ENCODE results near the gene MCM3.
A peak's percentile ranks its signal among the peaks of the same experiment; 100 is the strongest.

The MCM3 gene

DNA sequence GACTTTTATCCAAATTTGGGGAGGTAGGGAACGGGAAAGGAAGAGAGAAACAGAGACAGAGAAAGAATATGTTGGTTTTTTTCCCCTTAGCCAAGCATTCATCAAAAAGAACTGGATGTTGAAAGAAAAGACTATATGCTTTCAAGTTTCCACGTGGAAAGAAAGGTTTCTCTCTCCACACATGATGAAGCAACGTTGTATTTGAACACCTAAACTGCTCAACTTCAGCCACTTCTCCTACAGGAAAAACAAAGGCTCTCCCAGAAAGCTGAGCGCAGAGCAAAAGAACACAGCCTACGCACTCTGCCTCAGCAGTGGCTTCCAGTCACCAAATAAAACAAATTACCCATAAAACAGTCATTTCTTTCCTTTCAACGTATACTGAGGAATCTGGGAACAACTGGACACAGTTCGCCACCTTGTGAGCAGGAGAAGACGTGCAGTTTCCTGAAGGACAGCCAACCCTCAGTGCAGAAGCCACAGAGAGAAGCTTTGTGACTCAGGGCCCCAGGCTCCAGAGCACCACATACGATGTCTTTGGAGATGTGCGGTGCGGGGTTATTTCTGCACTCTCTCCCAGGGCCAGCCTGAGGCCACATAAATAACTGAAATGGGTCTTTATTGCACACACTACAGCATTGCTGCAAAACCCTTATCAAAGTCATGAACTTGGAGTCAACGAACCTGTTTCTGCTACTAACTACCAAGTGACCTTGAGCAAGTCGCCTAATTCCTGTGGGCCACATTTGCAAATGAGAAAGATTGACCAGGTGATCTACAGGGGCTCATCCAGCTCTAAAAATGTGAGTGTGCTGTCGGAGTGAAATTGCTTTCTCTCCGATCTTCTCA lies 50.3 kb downstream of the MCM3 start:
- no peak for TF ChIP-seq TCF12 (IDR thresholded peaks at IDR 0.05; ENCODE audit: low read depth)
- peak; percentile 83 for TF ChIP-seq RAD21 (IDR thresholded peaks at IDR 0.05; ENCODE audit: low read depth)

DNA sequence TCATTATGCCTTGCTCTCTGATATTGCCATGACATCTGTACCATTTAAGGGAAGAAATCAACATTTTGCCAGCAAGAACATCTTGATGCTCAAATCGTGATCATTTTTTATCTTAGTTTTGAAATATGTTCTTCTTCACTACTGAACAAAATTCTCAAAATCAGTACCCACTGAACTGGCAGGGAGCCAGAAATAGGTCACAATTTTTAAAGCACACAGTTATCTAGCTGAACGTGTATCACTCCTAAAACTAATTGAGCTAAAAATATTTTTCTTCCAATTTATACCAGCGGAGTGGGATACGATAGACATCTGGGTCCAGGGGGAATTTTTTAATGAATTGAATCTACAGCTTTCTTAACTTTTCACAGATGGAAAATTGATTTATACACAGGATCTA lies 51.5 kb downstream of the MCM3 start:
- TF ChIP-seq, protein P1, sequence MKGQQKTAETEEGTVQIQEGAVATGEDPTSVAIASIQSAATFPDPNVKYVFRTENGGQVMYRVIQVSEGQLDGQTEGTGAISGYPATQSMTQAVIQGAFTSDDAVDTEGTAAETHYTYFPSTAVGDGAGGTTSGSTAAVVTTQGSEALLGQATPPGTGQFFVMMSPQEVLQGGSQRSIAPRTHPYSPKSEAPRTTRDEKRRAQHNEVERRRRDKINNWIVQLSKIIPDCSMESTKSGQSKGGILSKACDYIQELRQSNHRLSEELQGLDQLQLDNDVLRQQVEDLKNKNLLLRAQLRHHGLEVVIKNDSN (IDR thresholded peaks at IDR 0.05) = no peak
- TF ChIP-seq NFIC (IDR thresholded peaks at IDR 0.05) = no peak; the same call in 1 of the 2 replicates
- no peak for TF ChIP-seq CEBPB (IDR thresholded peaks at IDR 0.05)
- TF ChIP-seq TEAD4 (IDR thresholded peaks at IDR 0.05) = no peak
- TF ChIP-seq FOXM1 (IDR thresholded peaks at IDR 0.05; ENCODE audit: borderline replicate concordance, low read depth) = no peak
- no peak for TF ChIP-seq ZBTB7A (IDR thresholded peaks at IDR 0.05; ENCODE audit: low read depth)
- no peak for TF ChIP-seq TAF1 (IDR thresholded peaks at IDR 0.05; ENCODE audit: low read depth)
- TF ChIP-seq TCF12 (IDR thresholded peaks at IDR 0.05; ENCODE audit: low read depth) = no peak
- no peak for TF ChIP-seq RAD21 (IDR thresholded peaks at IDR 0.05; ENCODE audit: low read depth)
- TF ChIP-seq EGR1 (IDR thresholded peaks at IDR 0.05) = no peak
- TF ChIP-seq, protein P2, sequence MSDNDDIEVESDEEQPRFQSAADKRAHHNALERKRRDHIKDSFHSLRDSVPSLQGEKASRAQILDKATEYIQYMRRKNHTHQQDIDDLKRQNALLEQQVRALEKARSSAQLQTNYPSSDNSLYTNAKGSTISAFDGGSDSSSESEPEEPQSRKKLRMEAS (IDR thresholded peaks at IDR 0.05) = no peak
- no peak for TF ChIP-seq YY1 (IDR thresholded peaks at IDR 0.05; ENCODE audit: low read depth)
- TF ChIP-seq EP300 (IDR thresholded peaks at IDR 0.05; ENCODE audit: borderline replicate concordance) = no peak
- TF ChIP-seq, protein P3, sequence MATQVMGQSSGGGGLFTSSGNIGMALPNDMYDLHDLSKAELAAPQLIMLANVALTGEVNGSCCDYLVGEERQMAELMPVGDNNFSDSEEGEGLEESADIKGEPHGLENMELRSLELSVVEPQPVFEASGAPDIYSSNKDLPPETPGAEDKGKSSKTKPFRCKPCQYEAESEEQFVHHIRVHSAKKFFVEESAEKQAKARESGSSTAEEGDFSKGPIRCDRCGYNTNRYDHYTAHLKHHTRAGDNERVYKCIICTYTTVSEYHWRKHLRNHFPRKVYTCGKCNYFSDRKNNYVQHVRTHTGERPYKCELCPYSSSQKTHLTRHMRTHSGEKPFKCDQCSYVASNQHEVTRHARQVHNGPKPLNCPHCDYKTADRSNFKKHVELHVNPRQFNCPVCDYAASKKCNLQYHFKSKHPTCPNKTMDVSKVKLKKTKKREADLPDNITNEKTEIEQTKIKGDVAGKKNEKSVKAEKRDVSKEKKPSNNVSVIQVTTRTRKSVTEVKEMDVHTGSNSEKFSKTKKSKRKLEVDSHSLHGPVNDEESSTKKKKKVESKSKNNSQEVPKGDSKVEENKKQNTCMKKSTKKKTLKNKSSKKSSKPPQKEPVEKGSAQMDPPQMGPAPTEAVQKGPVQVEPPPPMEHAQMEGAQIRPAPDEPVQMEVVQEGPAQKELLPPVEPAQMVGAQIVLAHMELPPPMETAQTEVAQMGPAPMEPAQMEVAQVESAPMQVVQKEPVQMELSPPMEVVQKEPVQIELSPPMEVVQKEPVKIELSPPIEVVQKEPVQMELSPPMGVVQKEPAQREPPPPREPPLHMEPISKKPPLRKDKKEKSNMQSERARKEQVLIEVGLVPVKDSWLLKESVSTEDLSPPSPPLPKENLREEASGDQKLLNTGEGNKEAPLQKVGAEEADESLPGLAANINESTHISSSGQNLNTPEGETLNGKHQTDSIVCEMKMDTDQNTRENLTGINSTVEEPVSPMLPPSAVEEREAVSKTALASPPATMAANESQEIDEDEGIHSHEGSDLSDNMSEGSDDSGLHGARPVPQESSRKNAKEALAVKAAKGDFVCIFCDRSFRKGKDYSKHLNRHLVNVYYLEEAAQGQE (IDR thresholded peaks at IDR 0.05; ENCODE audit: low read depth) = no peak
- TF ChIP-seq CREB1 (IDR thresholded peaks at IDR 0.05; ENCODE audit: low read depth) = no peak

DNA sequence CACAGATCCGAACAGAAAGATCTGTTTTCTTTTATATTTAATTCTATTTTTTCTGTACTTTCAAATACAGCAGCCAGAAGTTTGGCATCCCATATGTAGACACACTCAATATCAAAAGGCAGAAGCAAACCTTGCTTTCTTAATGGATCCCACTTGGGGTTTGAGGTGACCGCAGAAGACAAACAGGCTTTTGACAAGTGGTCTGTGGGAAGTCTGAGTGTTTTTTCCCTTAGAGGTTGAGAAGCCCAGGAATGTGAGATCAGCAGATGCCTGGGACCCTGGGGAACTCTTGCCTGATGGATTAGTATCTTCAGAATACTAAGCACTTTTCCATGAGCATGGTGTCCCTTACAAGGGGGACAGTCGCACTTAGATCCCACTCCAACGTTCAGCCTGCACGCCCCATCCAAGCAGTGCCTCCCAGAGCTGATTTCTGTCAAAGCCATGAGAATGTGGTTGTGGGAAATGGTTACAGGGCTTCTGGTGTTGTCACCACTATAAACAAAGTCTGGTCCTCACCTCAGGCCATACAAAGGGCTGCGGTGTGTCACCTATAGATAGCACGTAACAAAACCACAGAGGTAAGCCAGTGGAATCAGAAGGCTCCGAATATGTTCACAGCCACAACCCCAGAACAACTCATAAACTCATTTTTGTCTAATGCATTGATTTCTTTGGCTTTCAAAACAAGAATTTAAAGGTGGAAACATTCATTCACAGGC lies 53.0 kb downstream of the MCM3 start:
- TF ChIP-seq CREB1 (IDR thresholded peaks at IDR 0.05; ENCODE audit: low read depth) (no peak), FOXM1 (IDR thresholded peaks at IDR 0.05; ENCODE audit: borderline replicate concordance, low read depth) (no peak), YY1 (IDR thresholded peaks at IDR 0.05; ENCODE audit: low read depth) (no peak), RAD21 (IDR thresholded peaks at IDR 0.05; ENCODE audit: low read depth) (no peak), TCF12 (IDR thresholded peaks at IDR 0.05; ENCODE audit: low read depth) (no peak)
- TF ChIP-seq, protein P3 (IDR thresholded peaks at IDR 0.05; ENCODE audit: low read depth) = no peak
- TF ChIP-seq, protein P2 (IDR thresholded peaks at IDR 0.05) = no peak
- TF ChIP-seq, protein P1 (IDR thresholded peaks at IDR 0.05) = no peak

DNA sequence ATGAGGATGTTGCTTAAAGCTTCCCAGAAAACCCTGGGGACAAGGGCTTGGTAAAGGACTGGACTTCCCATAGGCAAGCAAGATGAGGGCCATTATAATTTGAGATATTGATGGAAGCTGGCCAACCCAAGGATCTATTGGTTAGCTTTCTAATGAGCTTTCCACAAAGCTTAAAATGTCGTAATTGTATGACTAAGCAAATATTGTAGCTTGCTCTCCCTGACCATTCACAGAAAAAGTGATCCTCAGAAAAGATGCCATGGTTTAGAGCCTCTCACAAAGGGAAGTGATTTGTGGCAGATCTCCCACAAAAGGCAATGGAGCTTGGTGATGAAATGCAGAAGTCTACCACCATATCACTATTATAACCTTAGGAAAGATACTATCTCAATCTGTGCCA lies 53.9 kb downstream of the MCM3 start:
- TF ChIP-seq TAF1 (IDR thresholded peaks at IDR 0.05; ENCODE audit: low read depth) (no peak), CEBPB (IDR thresholded peaks at IDR 0.05) (no peak), FOXM1 (IDR thresholded peaks at IDR 0.05; ENCODE audit: borderline replicate concordance, low read depth) (no peak), TEAD4 (IDR thresholded peaks at IDR 0.05) (no peak)
- TF ChIP-seq, protein P1 (IDR thresholded peaks at IDR 0.05) = no peak

DNA sequence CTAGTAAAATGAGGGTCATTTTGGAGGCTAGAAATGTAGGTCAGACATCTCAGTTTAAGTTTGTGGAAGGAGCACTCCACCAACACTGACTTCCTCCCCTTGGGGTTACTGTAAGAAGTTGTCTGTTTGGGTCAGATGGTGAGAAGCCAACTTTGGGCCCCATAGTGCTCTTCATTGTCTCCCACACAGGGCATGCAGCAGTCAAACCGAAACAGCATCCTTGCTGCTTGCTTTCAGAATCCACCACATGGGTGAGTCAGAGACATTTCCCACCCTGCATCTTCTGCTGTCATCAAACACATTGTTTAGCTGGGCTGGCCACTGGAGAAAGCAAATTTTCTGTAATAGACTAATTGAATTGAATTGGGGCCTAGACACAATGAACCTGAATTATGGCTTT lies 57.0 kb downstream of the MCM3 start:
- no peak for TF ChIP-seq NFIC (IDR thresholded peaks at IDR 0.05)
- TF ChIP-seq YY1 (IDR thresholded peaks at IDR 0.05; ENCODE audit: low read depth) = no peak
- TF ChIP-seq FOXM1 (IDR thresholded peaks at IDR 0.05; ENCODE audit: borderline replicate concordance, low read depth) = no peak
- no peak for TF ChIP-seq RAD21 (IDR thresholded peaks at IDR 0.05; ENCODE audit: low read depth)
- no peak for TF ChIP-seq EP300 (IDR thresholded peaks at IDR 0.05; ENCODE audit: borderline replicate concordance)
- no peak for TF ChIP-seq TAF1 (IDR thresholded peaks at IDR 0.05; ENCODE audit: low read depth)
- TF ChIP-seq CEBPB (IDR thresholded peaks at IDR 0.05) = no peak
- TF ChIP-seq, protein P1 (IDR thresholded peaks at IDR 0.05) = no peak
- TF ChIP-seq, protein P3 (IDR thresholded peaks at IDR 0.05; ENCODE audit: low read depth) = no peak
- no peak for TF ChIP-seq TEAD4 (IDR thresholded peaks at IDR 0.05)

Data from Ishikawa (cell line).